ENCODE results near the gene MAST4.

Gene MAST4

GRCh38 chr5:66553368-66553912, 42.8 kb upstream of the MAST4 start:
- H3K27me3 ChIP-seq (ENCODE audit: insufficient read depth, poor library complexity, severe bottlenecking) = no peaks in the 10 kb centered on the region
- no peak overlapping the region for H3K27ac ChIP-seq (replicated peaks)
- no peak overlapping the region for H3K4me3 ChIP-seq (replicated peaks; ENCODE audit: insufficient read depth, low read length)
- no peak for DNase-seq (ENCODE audit: low read depth in 1 of 2, low spot score in 1 of 2)
- TF ChIP-seq POLR2AphosphoS5 (IDR thresholded peaks at IDR 0.05; ENCODE audit: low read depth) (no peak), REST (IDR thresholded peaks at IDR 0.05; ENCODE audit: insufficient replicate concordance, low read depth) (no peak), SPI1 (IDR thresholded peaks at IDR 0.05; ENCODE audit: borderline replicate concordance, low read depth) (no peak), CTCF (IDR thresholded peaks at IDR 0.05; ENCODE audit: insufficient read depth, low read length) (no peak), GABPA (IDR thresholded peaks at IDR 0.05; ENCODE audit: low read depth) (no peak)

GRCh38 chr5:66553916-66554575, 42.1 kb upstream of the MAST4 start:
- DNase-seq (ENCODE audit: low read depth in 1 of 2, low spot score in 1 of 2) = no peak
- H3K27me3 ChIP-seq (ENCODE audit: insufficient read depth, poor library complexity, severe bottlenecking) = no peaks in the 10 kb centered on the region

More at GRCh38 chr5:66553916-66554575, 42.1 kb upstream of the MAST4 start:
- H3K27ac ChIP-seq (replicated peaks) = no peak overlapping the region
- no peak for TF ChIP-seq CTCF (IDR thresholded peaks at IDR 0.05; ENCODE audit: insufficient read depth, low read length)
- TF ChIP-seq SPI1 (IDR thresholded peaks at IDR 0.05; ENCODE audit: borderline replicate concordance, low read depth) = no peak
- TF ChIP-seq POLR2AphosphoS5 (IDR thresholded peaks at IDR 0.05; ENCODE audit: low read depth) = no peak
- TF ChIP-seq GABPA (IDR thresholded peaks at IDR 0.05; ENCODE audit: low read depth) = no peak
- TF ChIP-seq REST (IDR thresholded peaks at IDR 0.05; ENCODE audit: insufficient replicate concordance, low read depth) = no peak
- no peak overlapping the region for H3K4me3 ChIP-seq (replicated peaks; ENCODE audit: insufficient read depth, low read length)
